Fibroblast of pulmonary artery (primary cell): Measurements from ENCODE around the gene MAPK8IP3.
"Not testable (repeated sequence)": the region's sequence is repeated elsewhere in the genome, so short reads cannot be mapped to it uniquely, and the experiment has no call there.

Experiments used
- DNase-seq: peaks from one replicate; pipeline ENCODE4 v3.0.0-alpha.2; 2010; ENCODE audit warnings: low read depth
- H3K4me3 ChIP-seq: replicated peaks from 2 replicates; pipeline ENCODE4 v1.5.1; 2011; ENCODE audit warnings: low read depth, mild to moderate bottlenecking, control low read depth, low read length, moderate library complexity
- CTCF ChIP-seq: IDR thresholded peaks from 2 replicates; pipeline ENCODE4 v1.5.1; 2011; ENCODE audit warnings: mild to moderate bottlenecking, control low read depth, low read length, inconsistent platforms; ENCODE audit errors: missing control alignments

The MAPK8IP3 gene

GRCh38 chr16:1701216-1701878 is 4.6 kb upstream of the MAPK8IP3 start:
- no peak for TF ChIP-seq CTCF
- no peak for DNase-seq
- no peak overlapping the region for H3K4me3 ChIP-seq

- DNase-seq: not testable (repeated sequence)
- peak overlapping the region; percentile 90 for H3K4me3 ChIP-seq
Measured at GRCh38 chr16:1705324-1705687, 689 bp upstream of the MAPK8IP3 start.

DNA sequence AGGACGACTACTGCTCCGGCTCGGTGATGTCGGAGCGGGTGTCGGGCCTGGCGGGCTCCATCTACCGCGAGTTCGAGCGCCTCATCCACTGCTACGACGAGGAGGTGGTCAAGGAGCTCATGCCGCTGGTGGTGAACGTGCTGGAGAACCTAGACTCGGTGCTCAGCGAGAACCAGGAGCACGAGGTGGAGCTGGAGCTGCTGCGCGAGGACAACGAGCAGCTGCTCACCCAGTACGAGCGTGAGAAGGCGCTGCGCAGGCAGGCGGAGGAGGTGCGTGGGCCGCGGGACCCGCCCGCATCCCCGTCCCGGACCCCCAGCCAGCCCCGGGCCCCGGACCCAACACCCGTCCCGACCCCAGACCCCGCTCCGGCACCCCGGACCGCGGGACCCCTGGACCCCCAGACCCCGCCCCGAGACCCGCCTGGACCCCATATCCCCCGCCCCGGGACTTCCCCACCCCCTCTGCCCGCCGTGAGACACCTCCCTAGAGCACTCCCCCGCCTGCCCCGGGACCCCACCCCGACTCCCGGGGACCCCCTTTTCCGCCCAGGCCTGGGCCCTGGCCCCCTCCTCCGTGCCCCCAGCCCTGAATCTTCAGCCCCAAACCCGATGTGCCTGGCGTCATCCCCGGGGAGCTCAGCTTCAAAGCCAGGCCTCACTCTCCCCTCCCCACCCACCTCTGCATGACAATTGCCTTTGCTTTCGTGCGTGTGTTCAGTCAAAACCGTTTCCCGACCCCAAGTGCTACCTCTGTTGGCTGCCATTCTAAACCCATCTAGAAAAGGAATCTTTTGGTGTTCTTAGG is 594 bp downstream of the MAPK8IP3 start:
- peak; percentile 41 for DNase-seq

GRCh38 chr16:1707193-1707790 is 1.3 kb downstream of the MAPK8IP3 start:
- peak overlapping the region; percentile 90 for H3K4me3 ChIP-seq
- DNase-seq: peak; percentile 37
- TF ChIP-seq CTCF: no peak

More for the DNA sequence above, 594 bp downstream of the MAPK8IP3 start:
- peak overlapping the region; percentile 90 for H3K4me3 ChIP-seq
- TF ChIP-seq CTCF: no peak

DNA sequence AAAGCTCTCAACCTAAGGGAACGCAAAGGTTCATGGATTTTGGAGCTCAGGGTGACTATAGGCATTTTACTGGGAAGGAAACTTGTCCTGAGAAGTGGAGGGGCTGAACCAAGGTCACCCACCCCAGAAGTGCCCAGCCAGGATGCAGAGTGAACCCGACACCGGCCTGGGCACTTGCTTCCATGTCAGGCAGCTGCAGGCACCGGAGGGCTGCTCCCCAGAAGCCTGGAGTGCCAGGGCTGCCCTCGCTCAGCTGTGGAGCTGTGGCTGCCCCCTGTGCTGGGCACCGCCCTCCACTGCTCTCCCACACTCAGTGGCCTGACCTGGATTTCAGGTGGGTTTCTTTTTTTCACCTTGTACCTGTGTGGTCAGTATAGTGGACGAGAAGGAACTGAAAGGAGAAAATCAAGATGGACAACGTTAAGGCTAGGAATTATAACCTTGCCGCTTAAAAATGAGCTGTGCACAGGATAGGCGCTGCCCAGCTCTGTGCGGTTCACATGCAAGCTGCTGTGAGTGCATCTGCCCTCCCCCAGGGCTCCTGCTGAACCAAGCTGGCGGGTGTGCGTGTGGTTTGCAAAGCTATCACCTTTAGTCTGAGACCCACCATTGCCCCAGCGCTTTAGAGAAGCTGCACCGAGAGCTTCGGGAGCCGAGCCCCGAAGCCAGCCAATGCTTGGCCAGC is 2.2 kb downstream of the MAPK8IP3 start:
- no peak for DNase-seq
- peak overlapping the region; percentile 90 for H3K4me3 ChIP-seq
- TF ChIP-seq CTCF: no peak

GRCh38 chr16:1708768-1709180 is 2.8 kb downstream of the MAPK8IP3 start:
- H3K4me3 ChIP-seq: no peak overlapping the region
- no peak for TF ChIP-seq CTCF
- DNase-seq: peak; percentile 57

- H3K4me3 ChIP-seq: no peak overlapping the region
- DNase-seq: no peak
- no peak for TF ChIP-seq CTCF
Measured at GRCh38 chr16:1709356-1709755, 3.4 kb downstream of the MAPK8IP3 start.
